Right atrium auricular region (tissue), 2 donors: Measurements from ENCODE around the gene TSACC. TPM values are rescaled to one million over a fixed set of nuclear protein-coding genes. Genes with fewer than 3 reads are reported as not detected.

ENCODE experiments used
- DNase-seq: peaks from one replicate; pipeline ENCODE4 v3.0.0-alpha.2; 2019; ENCODE audit warnings: low spot score
- H3K27ac ChIP-seq, 2 donors: fragments of 200-600 bp; sonication (generic); 1 replicate in 1 of 2; 2 replicates in 1 of 2; pipeline ENCODE4 v1.5.1; 2016 to 2019
- H3K27me3 ChIP-seq, 2 donors: fragments of 200-600 bp; sonication (generic); one replicate each; pipeline versions ENCODE4 v1.5.1 to v1.6.0; 2017 to 2019
- H3K36me3 ChIP-seq: fragments of 200-600 bp; sonication (generic); one replicate; pipeline ENCODE4 v1.5.1; 2016
- H3K4me1 ChIP-seq, 2 donors: fragments of 200-600 bp; sonication (generic); one replicate each; pipeline versions ENCODE4 v1.5.1 to v1.6.0; 2017 to 2019
- H3K4me3 ChIP-seq, 2 donors: fragments of 200-600 bp; sonication (generic); 1 replicate in 1 of 2; 2 replicates in 1 of 2; pipeline ENCODE4 v1.5.1; 2017 to 2019; ENCODE audit warnings: mild to moderate bottlenecking in 1 of 2, moderate library complexity in 1 of 2
- H3K9me3 ChIP-seq, 2 donors: fragments of 200-600 bp; sonication (generic); one replicate each; pipeline ENCODE4 v1.5.1; 2019
- total RNA-seq, 2 donors: library from RNA; depleted of rRNA; stranded (reverse); fragments of >200 nt; gene quantifications; one replicate each; pipeline ENCODE4 v1.1.0, GENCODE V29; 2016
- TF ChIP-seq, protein P1 (sequence below), 2 donors: fragments of 200-600 bp; sonication (generic); IDR thresholded peaks; one replicate each; pipeline ENCODE4 v1.5.1; 2019; ENCODE audit warnings: antibody characterized with exemption in 2 of 2

TSACC gene
- total RNA-seq, 2 donors from 2014 or later = not detected

GRCh38 chr1:156388174-156389137 lies 50.1 kb downstream of the TSACC start:
- no peak overlapping the region for H3K27ac ChIP-seq
- peaks cover 0 to 10% of the 10 kb centered on the region in 2 donors for H3K4me1 ChIP-seq
- peak overlapping the region in 1 of 2 donors; percentile 27 for H3K4me3 ChIP-seq
- no peaks in the 10 kb centered on the region for H3K36me3 ChIP-seq
- DNase-seq = no peak
- H3K9me3 ChIP-seq = no peaks in the 10 kb centered on the region
- peaks cover 0 to 4% of the 10 kb centered on the region in 2 donors for H3K27me3 ChIP-seq
- TF ChIP-seq, protein P1, sequence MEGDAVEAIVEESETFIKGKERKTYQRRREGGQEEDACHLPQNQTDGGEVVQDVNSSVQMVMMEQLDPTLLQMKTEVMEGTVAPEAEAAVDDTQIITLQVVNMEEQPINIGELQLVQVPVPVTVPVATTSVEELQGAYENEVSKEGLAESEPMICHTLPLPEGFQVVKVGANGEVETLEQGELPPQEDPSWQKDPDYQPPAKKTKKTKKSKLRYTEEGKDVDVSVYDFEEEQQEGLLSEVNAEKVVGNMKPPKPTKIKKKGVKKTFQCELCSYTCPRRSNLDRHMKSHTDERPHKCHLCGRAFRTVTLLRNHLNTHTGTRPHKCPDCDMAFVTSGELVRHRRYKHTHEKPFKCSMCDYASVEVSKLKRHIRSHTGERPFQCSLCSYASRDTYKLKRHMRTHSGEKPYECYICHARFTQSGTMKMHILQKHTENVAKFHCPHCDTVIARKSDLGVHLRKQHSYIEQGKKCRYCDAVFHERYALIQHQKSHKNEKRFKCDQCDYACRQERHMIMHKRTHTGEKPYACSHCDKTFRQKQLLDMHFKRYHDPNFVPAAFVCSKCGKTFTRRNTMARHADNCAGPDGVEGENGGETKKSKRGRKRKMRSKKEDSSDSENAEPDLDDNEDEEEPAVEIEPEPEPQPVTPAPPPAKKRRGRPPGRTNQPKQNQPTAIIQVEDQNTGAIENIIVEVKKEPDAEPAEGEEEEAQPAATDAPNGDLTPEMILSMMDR (IDR thresholded peaks at IDR 0.05) = no peak

DNA sequence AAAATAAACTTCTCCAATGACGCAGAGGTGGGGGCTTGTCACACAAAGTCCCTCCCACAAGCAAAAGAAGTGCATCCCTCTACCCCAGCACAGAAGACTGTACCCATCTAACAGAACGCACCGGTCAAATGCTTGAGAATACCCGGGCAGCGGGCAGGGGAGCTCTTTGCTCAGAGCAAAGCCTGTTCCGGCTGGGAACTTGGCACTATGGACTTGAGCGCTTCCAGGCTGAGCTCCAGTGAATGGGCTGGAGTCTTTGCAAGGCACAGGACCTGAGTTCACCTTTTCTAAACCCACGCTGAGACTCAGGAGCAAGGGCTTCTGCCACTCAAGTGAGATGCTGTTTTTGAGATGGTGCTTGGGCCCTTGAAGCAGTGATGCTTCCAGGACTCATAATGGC lies 51.0 kb downstream of the TSACC start:
- Histone ChIP-seq H3K36me3 (no peaks in the 10 kb centered on the region), H3K9me3 (no peaks in the 10 kb centered on the region), H3K4me1 (peaks cover 0 to 10% of the 10 kb centered on the region in 2 donors), H3K27me3 (peaks cover 0 to 4% of the 10 kb centered on the region in 2 donors), H3K27ac (no peak overlapping the region), H3K4me3 (no peak overlapping the region)
- TF ChIP-seq, protein P1 (IDR thresholded peaks at IDR 0.05) = no peak
- no peak for DNase-seq

DNA sequence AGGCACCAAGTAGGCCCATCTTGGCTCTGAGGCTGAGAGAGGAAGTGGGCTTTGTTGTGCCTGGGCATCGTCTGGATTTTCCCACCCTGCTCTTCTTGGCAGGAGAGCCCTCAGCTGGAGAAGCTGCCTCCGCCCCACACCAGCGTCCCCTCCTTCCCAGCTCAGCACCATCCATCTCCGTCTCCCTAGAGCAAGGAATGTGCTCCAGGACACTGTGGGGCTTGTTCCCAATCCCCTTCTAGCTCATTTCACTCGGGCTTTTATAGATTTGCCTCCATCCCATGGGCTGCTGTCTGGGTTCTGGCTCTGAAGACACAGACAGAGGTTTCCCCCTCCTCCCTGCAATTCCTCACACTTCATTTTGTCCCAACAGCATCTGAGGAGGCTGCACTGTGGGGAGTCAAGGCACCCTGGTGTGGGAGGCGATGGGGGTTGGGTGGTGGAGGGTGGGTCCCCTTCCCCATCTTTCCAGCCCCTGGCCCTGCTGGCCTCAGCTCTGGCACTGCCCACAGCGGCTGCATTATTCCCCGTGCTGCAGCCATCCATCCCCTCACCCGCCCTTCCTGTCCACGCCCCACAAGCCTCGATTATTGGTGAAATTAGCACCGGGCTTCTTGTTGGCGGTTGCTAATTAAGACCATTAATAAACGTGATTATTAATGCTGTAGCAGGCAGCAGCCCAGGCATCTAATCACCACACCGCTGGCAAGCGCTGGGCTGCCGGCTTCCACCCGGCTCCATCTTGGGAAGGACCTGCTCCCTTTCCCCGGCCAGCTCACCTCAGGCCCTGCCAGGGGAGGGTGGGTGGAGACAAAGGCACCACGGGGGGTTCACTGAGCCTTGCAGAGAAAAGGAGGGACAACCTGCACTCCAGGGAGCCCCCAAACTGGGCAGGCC lies 52.4 kb downstream of the TSACC start:
- TF ChIP-seq, protein P1 (IDR thresholded peaks at IDR 0.05) = no peak
- H3K4me1 ChIP-seq = peaks cover 0 to 10% of the 10 kb centered on the region in 2 donors
- no peaks in the 10 kb centered on the region for H3K9me3 ChIP-seq
- no peaks in the 10 kb centered on the region for H3K36me3 ChIP-seq
- no peak overlapping the region for H3K4me3 ChIP-seq
- H3K27me3 ChIP-seq = peaks cover 0 to 4% of the 10 kb centered on the region in 2 donors
- no peak for DNase-seq
- H3K27ac ChIP-seq = no peak overlapping the region

- TF ChIP-seq, protein P1 (IDR thresholded peaks at IDR 0.05) = no peak
- H3K4me1 ChIP-seq = peaks cover 0 to 10% of the 10 kb centered on the region in 2 donors
- no peaks in the 10 kb centered on the region for H3K9me3 ChIP-seq
- peaks cover 0 to 4% of the 10 kb centered on the region in 2 donors for H3K27me3 ChIP-seq
- H3K27ac ChIP-seq = no peak overlapping the region
- no peaks in the 10 kb centered on the region for H3K36me3 ChIP-seq
- H3K4me3 ChIP-seq = no peak overlapping the region
- DNase-seq = no peak
These were observed 53.0 kb downstream of the TSACC start for GRCh38 chr1:156391366-156391677.

- Histone ChIP-seq H3K4me3 (no peak overlapping the region), H3K27ac (no peak overlapping the region), H3K9me3 (no peaks in the 10 kb centered on the region), H3K36me3 (no peaks in the 10 kb centered on the region), H3K27me3 (peaks cover 0 to 4% of the 10 kb centered on the region in 2 donors), H3K4me1 (peaks cover 0 to 10% of the 10 kb centered on the region in 2 donors)
- TF ChIP-seq, protein P1 (IDR thresholded peaks at IDR 0.05) = no peak
- no peak for DNase-seq
These were observed 53.4 kb downstream of the TSACC start for GRCh38 chr1:156391701-156392100.
